Activated CD4-positive, CD25-positive, alpha-beta regulatory T cell (primary cell): ENCODE data around the gene MYO5B.

Experiments
- DNase-seq, 4 experiments: peaks; one replicate each; lab custom pipeline; 2025; lab: John Stamatoyannopoulos, UW

Gene MYO5B

GRCh38 chr18:49884959-49885358, 310.0 kb downstream of the MYO5B start:
- DNase-seq = no peak

- DNase-seq = no peak
Observed at GRCh38 chr18:49884465-49884864, 310.5 kb downstream of the MYO5B start.

- no peak for DNase-seq
Observed at GRCh38 chr18:49880661-49881060, 314.3 kb downstream of the MYO5B start.

- DNase-seq = no peak
Observed at GRCh38 chr18:49879271-49879580, 315.7 kb downstream of the MYO5B start.

- no peak for DNase-seq
Observed at GRCh38 chr18:49878567-49879270, 316.2 kb downstream of the MYO5B start.

- no peak for DNase-seq
Observed at GRCh38 chr18:49878015-49878414, 316.9 kb downstream of the MYO5B start.

GRCh38 chr18:49876536-49876935, 318.4 kb downstream of the MYO5B start:
- no peak for DNase-seq

- no peak for DNase-seq
Observed at GRCh38 chr18:49875783-49876182, 319.2 kb downstream of the MYO5B start.

- DNase-seq = no peak
Observed at GRCh38 chr18:49875155-49875554, 319.8 kb downstream of the MYO5B start.

GRCh38 chr18:49874238-49874637, 320.7 kb downstream of the MYO5B start:
- DNase-seq = no peak

GRCh38 chr18:49869354-49869753, 325.6 kb downstream of the MYO5B start:
- no peak for DNase-seq

GRCh38 chr18:49866680-49867079, 328.3 kb downstream of the MYO5B start:
- DNase-seq = no peak

- no peak for DNase-seq
Observed at GRCh38 chr18:49865401-49865800, 329.5 kb downstream of the MYO5B start.

- DNase-seq = no peak
Observed at GRCh38 chr18:49863769-49864621, 331.0 kb downstream of the MYO5B start.

GRCh38 chr18:49862656-49863385, 332.1 kb downstream of the MYO5B start:
- no peak for DNase-seq

- DNase-seq = no peak
Observed at GRCh38 chr18:49861659-49862058, 333.3 kb downstream of the MYO5B start.

- DNase-seq = no peak
Observed at GRCh38 chr18:49859725-49860124, 335.2 kb downstream of the MYO5B start.

GRCh38 chr18:49859021-49859359, 336.0 kb downstream of the MYO5B start:
- no peak for DNase-seq

GRCh38 chr18:49858309-49859020, 336.5 kb downstream of the MYO5B start:
- DNase-seq = peak; percentile 4 to 31 (median 16)

GRCh38 chr18:49857708-49858107, 337.2 kb downstream of the MYO5B start:
- no peak for DNase-seq

GRCh38 chr18:49856496-49856895, 338.5 kb downstream of the MYO5B start:
- no peak for DNase-seq

GRCh38 chr18:49855711-49856415, 339.1 kb downstream of the MYO5B start:
- no peak for DNase-seq
